MG63 (cell line): Measurements from ENCODE around the gene EGFLAM. TPM values are rescaled to one million over a fixed set of nuclear protein-coding genes. Genes with fewer than 3 reads are reported as not detected.
"Not testable (repeated sequence)": the region's sequence is repeated elsewhere in the genome, so short reads cannot be mapped to it uniquely, and the experiment has no call there.

Source experiments
- DNase-seq: peaks from one replicate; pipeline ENCODE4 v3.0.0-alpha.2; 2020
- H3K27me3 ChIP-seq: fragments of 250-450 bp; sonication (Bioruptor Pico); 2 replicates; pipeline ENCODE4 v1.5.1; 2020; ENCODE audit warnings: mild to moderate bottlenecking, moderate library complexity
- H3K36me3 ChIP-seq: fragments of 250-450 bp; sonication (Bioruptor Pico); 2 replicates; pipeline ENCODE4 v1.5.1; 2020; ENCODE audit warnings: mild to moderate bottlenecking, moderate library complexity
- H3K4me3 ChIP-seq: fragments of 250-450 bp; sonication (Bioruptor Pico); 2 replicates; pipeline ENCODE4 v1.5.1; 2020; ENCODE audit warnings: mild to moderate bottlenecking, moderate library complexity
- H3K9me3 ChIP-seq: fragments of 250-450 bp; sonication (Bioruptor Pico); 2 replicates; pipeline ENCODE4 v1.5.1; 2020; ENCODE audit warnings: mild to moderate bottlenecking, moderate library complexity
- total RNA-seq: library from RNA; depleted of rRNA; stranded (reverse); fragments of >200 nt; shearing (Covaris generic); gene quantifications from 2 replicates; pipeline ENCODE4 v1.2.3, GENCODE V29; 2014; ENCODE audit warnings: low replicate concordance

EGFLAM gene
- total RNA-seq, 1 experiment from 2014 or later: not detected

GRCh38 chr5:38410304-38410990, 152.1 kb downstream of the EGFLAM start:
- Histone ChIP-seq H3K4me3 (no peak overlapping the region), H3K36me3 (no peaks in the 10 kb centered on the region), H3K27me3 (no peaks in the 10 kb centered on the region)

GRCh38 chr5:38413696-38414095, 155.3 kb downstream of the EGFLAM start:
- Histone ChIP-seq H3K9me3 (no peaks in the 10 kb centered on the region), H3K4me3 (no peak overlapping the region), H3K36me3 (no peaks in the 10 kb centered on the region), H3K27me3 (no peaks in the 10 kb centered on the region)
- DNase-seq: no peak

More at GRCh38 chr5:38410304-38410990, 152.1 kb downstream of the EGFLAM start:
- no peaks in the 10 kb centered on the region for H3K9me3 ChIP-seq
- no peak for DNase-seq

- Histone ChIP-seq H3K36me3 (no peaks in the 10 kb centered on the region), H3K9me3 (no peaks in the 10 kb centered on the region), H3K4me3 (no peak overlapping the region), H3K27me3 (no peaks in the 10 kb centered on the region)
- peak; percentile 34 for DNase-seq
These were observed 156.0 kb downstream of the EGFLAM start for GRCh38 chr5:38414348-38414747.

- not testable (repeated sequence) for H3K4me3 ChIP-seq, H3K9me3 ChIP-seq, DNase-seq, H3K27me3 ChIP-seq, H3K36me3 ChIP-seq
These were observed 157.4 kb downstream of the EGFLAM start for GRCh38 chr5:38415772-38416171.

- no peak for DNase-seq
- no peaks in the 10 kb centered on the region for H3K27me3 ChIP-seq
- H3K4me3 ChIP-seq: no peak overlapping the region
- no peaks in the 10 kb centered on the region for H3K36me3 ChIP-seq
- no peaks in the 10 kb centered on the region for H3K9me3 ChIP-seq
These were observed 159.3 kb downstream of the EGFLAM start for GRCh38 chr5:38417658-38418017.

GRCh38 chr5:38420246-38420645, 161.9 kb downstream of the EGFLAM start:
- DNase-seq: no peak
- H3K36me3 ChIP-seq: no peaks in the 10 kb centered on the region
- H3K4me3 ChIP-seq: no peak overlapping the region
- no peaks in the 10 kb centered on the region for H3K9me3 ChIP-seq
- no peaks in the 10 kb centered on the region for H3K27me3 ChIP-seq

GRCh38 chr5:38420691-38421390, 162.5 kb downstream of the EGFLAM start:
- H3K27me3 ChIP-seq: no peaks in the 10 kb centered on the region
- no peaks in the 10 kb centered on the region for H3K9me3 ChIP-seq
- H3K4me3 ChIP-seq: no peak overlapping the region
- DNase-seq: peak; percentile 52
- no peaks in the 10 kb centered on the region for H3K36me3 ChIP-seq

GRCh38 chr5:38422622-38423021, 164.3 kb downstream of the EGFLAM start:
- Histone ChIP-seq H3K9me3 (no peaks in the 10 kb centered on the region), H3K27me3 (no peaks in the 10 kb centered on the region), H3K4me3 (no peak overlapping the region), H3K36me3 (no peaks in the 10 kb centered on the region)
- DNase-seq: no peak

GRCh38 chr5:38423276-38424147, 165.2 kb downstream of the EGFLAM start:
- no peak for DNase-seq
- Histone ChIP-seq H3K36me3 (no peaks in the 10 kb centered on the region), H3K27me3 (no peaks in the 10 kb centered on the region), H3K4me3 (no peak overlapping the region), H3K9me3 (no peaks in the 10 kb centered on the region)

GRCh38 chr5:38424148-38425060, 166.0 kb downstream of the EGFLAM start:
- H3K36me3 ChIP-seq: no peaks in the 10 kb centered on the region
- H3K4me3 ChIP-seq: no peak overlapping the region
- no peaks in the 10 kb centered on the region for H3K27me3 ChIP-seq
- no peak for DNase-seq
- H3K9me3 ChIP-seq: no peaks in the 10 kb centered on the region

- Histone ChIP-seq H3K36me3 (no peaks in the 10 kb centered on the region), H3K27me3 (no peaks in the 10 kb centered on the region), H3K4me3 (no peak overlapping the region), H3K9me3 (no peaks in the 10 kb centered on the region)
- DNase-seq: no peak
These were observed 168.1 kb downstream of the EGFLAM start for GRCh38 chr5:38426490-38426889.

GRCh38 chr5:38426986-38427950, 168.9 kb downstream of the EGFLAM start:
- H3K4me3 ChIP-seq: no peak overlapping the region
- H3K36me3 ChIP-seq: no peaks in the 10 kb centered on the region
- no peak for DNase-seq
- H3K27me3 ChIP-seq: no peaks in the 10 kb centered on the region
- no peaks in the 10 kb centered on the region for H3K9me3 ChIP-seq

- DNase-seq: no peak
- Histone ChIP-seq H3K9me3 (no peaks in the 10 kb centered on the region), H3K27me3 (no peaks in the 10 kb centered on the region), H3K36me3 (no peaks in the 10 kb centered on the region), H3K4me3 (no peak overlapping the region)
These were observed 173.0 kb downstream of the EGFLAM start for GRCh38 chr5:38431242-38431853.

GRCh38 chr5:38433160-38433861, 175.0 kb downstream of the EGFLAM start:
- H3K9me3 ChIP-seq: no peaks in the 10 kb centered on the region
- peak; percentile 39 for DNase-seq
- H3K4me3 ChIP-seq: no peak overlapping the region
- no peaks in the 10 kb centered on the region for H3K27me3 ChIP-seq
- H3K36me3 ChIP-seq: no peaks in the 10 kb centered on the region
